Measurements from ENCODE around the gene FBLN5.

Gene FBLN5

GRCh38 chr14:91925727-91926121 is 21.8 kb downstream of the FBLN5 start:
- Histone ChIP-seq H3K36me3 (ENCODE audit: insufficient read depth, low read length) (no peaks in the 10 kb centered on the region), H3K9me3 (ENCODE audit: low read depth, low read length) (no peaks in the 10 kb centered on the region), H3K4me3 (no peak overlapping the region), H3K9ac (ENCODE audit: insufficient read length) (no peak overlapping the region), H3K27ac (no peak overlapping the region)
- DNase-seq (ENCODE audit: low read depth, low spot score): no peak
- no peak for TF ChIP-seq EZH2 (IDR thresholded peaks at IDR 0.05)

GRCh38 chr14:91925001-91925726 is 22.3 kb downstream of the FBLN5 start:
- no peak overlapping the region for H3K27ac ChIP-seq

GRCh38 chr14:91920526-91920925 is 27.0 kb downstream of the FBLN5 start:
- H3K36me3 ChIP-seq (ENCODE audit: insufficient read depth, low read length): no peaks in the 10 kb centered on the region
- no peaks in the 10 kb centered on the region for H3K9me3 ChIP-seq (ENCODE audit: low read depth, low read length)
- no peak overlapping the region for H3K9ac ChIP-seq (ENCODE audit: insufficient read length)
- no peak for TF ChIP-seq EZH2 (IDR thresholded peaks at IDR 0.05)
- no peak for TF ChIP-seq POLR2AphosphoS5 (IDR thresholded peaks at IDR 0.05; ENCODE audit: borderline replicate concordance, low read depth, low read length)
- TF ChIP-seq FOXP2 (optimal IDR thresholded peaks at IDR 0.05; ENCODE audit: control extremely low read depth, extremely low read length, insufficient read depth): no peak
- H3K27ac ChIP-seq: no peak overlapping the region
- no peak for DNase-seq (ENCODE audit: low read depth, low spot score)
- no peak overlapping the region for H3K4me3 ChIP-seq

More at GRCh38 chr14:91925001-91925726, 22.3 kb downstream of the FBLN5 start:
- no peak overlapping the region for H3K9ac ChIP-seq (ENCODE audit: insufficient read length)
- H3K36me3 ChIP-seq (ENCODE audit: insufficient read depth, low read length): no peaks in the 10 kb centered on the region
- H3K4me3 ChIP-seq: no peak overlapping the region
- H3K9me3 ChIP-seq (ENCODE audit: low read depth, low read length): no peaks in the 10 kb centered on the region
- TF ChIP-seq POLR2AphosphoS5 (IDR thresholded peaks at IDR 0.05; ENCODE audit: borderline replicate concordance, low read depth, low read length) (no peak), FOXP2 (optimal IDR thresholded peaks at IDR 0.05; ENCODE audit: control extremely low read depth, extremely low read length, insufficient read depth) (no peak), EZH2 (IDR thresholded peaks at IDR 0.05) (no peak)
- no peak for DNase-seq (ENCODE audit: low read depth, low spot score)

DNA sequence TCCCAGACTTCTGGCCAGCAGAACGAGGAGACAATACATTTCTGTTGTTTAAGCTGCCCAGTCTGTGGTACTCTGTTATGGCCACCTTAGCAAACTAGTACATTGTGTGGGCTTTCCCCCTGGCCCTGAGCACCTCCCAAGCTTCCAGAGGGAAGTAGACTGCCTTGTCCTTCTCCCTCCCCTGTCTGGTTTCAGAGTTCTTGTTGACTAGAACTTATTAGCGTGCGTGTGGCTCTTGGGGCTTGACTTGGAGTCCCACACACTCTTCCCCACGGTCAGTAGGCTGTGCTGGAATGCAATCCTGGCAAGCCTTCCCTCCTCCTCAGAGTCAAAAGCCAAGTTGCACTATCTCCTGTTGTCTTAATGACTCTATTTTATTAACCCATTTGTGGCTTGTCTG is 27.7 kb downstream of the FBLN5 start:
- no peak overlapping the region for H3K9ac ChIP-seq (ENCODE audit: insufficient read length)
- no peak for TF ChIP-seq POLR2AphosphoS5 (IDR thresholded peaks at IDR 0.05; ENCODE audit: borderline replicate concordance, low read depth, low read length)
- no peak for TF ChIP-seq FOXP2 (optimal IDR thresholded peaks at IDR 0.05; ENCODE audit: control extremely low read depth, extremely low read length, insufficient read depth)
- TF ChIP-seq EZH2 (IDR thresholded peaks at IDR 0.05): no peak
- no peaks in the 10 kb centered on the region for H3K9me3 ChIP-seq (ENCODE audit: low read depth, low read length)
- H3K4me3 ChIP-seq: no peak overlapping the region
- DNase-seq (ENCODE audit: low read depth, low spot score): no peak
- H3K27ac ChIP-seq: no peak overlapping the region
- no peaks in the 10 kb centered on the region for H3K36me3 ChIP-seq (ENCODE audit: insufficient read depth, low read length)

DNA sequence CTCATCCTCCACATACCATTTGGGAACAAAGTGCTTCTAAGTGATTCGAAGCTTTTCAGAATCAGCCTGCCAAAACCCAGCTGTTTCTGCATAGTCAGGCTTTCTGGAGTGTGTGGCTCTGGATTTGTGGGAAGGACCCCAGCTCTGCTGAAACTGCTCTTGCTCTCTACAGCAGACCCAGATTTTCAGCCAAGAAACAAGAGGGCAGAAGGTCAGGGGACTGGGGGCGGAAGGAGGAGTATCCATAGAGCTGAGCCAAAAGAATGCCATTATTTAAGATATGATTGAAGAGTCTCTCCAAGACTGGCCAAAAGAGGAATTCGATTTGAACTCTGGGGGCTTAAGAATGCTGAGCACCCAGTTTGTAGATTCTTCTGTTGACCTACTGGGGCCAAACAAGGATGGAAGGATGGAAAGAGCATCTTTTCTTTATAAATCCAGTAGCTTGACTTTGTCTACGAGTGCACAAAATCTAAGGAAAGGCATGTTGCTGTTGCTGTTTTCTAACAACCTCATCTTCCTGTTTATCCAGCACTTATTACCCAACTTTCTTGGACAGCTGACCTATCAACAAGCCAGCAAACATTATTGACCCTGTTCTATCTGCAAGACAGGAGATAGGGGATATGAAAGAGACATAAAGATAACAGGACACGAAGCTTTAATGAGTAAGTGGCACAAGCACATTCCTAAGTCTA is 29.2 kb downstream of the FBLN5 start:
- Histone ChIP-seq H3K36me3 (ENCODE audit: insufficient read depth, low read length) (no peaks in the 10 kb centered on the region), H3K27ac (no peak overlapping the region), H3K9ac (ENCODE audit: insufficient read length) (no peak overlapping the region), H3K9me3 (ENCODE audit: low read depth, low read length) (no peaks in the 10 kb centered on the region), H3K4me3 (no peak overlapping the region)
- no peak for TF ChIP-seq FOXP2 (optimal IDR thresholded peaks at IDR 0.05; ENCODE audit: control extremely low read depth, extremely low read length, insufficient read depth)
- no peak for DNase-seq (ENCODE audit: low read depth, low spot score)

- H3K36me3 ChIP-seq (ENCODE audit: insufficient read depth, low read length): no peaks in the 10 kb centered on the region
- no peaks in the 10 kb centered on the region for H3K9me3 ChIP-seq (ENCODE audit: low read depth, low read length)
- no peak overlapping the region for H3K4me3 ChIP-seq
- no peak overlapping the region for H3K27ac ChIP-seq
- no peak overlapping the region for H3K9ac ChIP-seq (ENCODE audit: insufficient read length)
- no peak for TF ChIP-seq EZH2 (IDR thresholded peaks at IDR 0.05)
- TF ChIP-seq POLR2AphosphoS5 (IDR thresholded peaks at IDR 0.05; ENCODE audit: borderline replicate concordance, low read depth, low read length): no peak
- no peak for TF ChIP-seq FOXP2 (optimal IDR thresholded peaks at IDR 0.05; ENCODE audit: control extremely low read depth, extremely low read length, insufficient read depth)
- DNase-seq (ENCODE audit: low read depth, low spot score): no peak
Observed at GRCh38 chr14:91912035-91912434, 35.5 kb downstream of the FBLN5 start.

- no peaks in the 10 kb centered on the region for H3K9me3 ChIP-seq (ENCODE audit: low read depth, low read length)
- DNase-seq (ENCODE audit: low read depth, low spot score): peak; percentile 14
- H3K27ac ChIP-seq: no peak overlapping the region
- H3K9ac ChIP-seq (ENCODE audit: insufficient read length): no peak overlapping the region
- no peak overlapping the region for H3K4me3 ChIP-seq
- H3K36me3 ChIP-seq (ENCODE audit: insufficient read depth, low read length): no peaks in the 10 kb centered on the region
- TF ChIP-seq FOXP2 (optimal IDR thresholded peaks at IDR 0.05; ENCODE audit: control extremely low read depth, extremely low read length, insufficient read depth) (no peak), EZH2 (IDR thresholded peaks at IDR 0.05) (no peak), POLR2AphosphoS5 (IDR thresholded peaks at IDR 0.05; ENCODE audit: borderline replicate concordance, low read depth, low read length) (no peak)
Observed at GRCh38 chr14:91911474-91912032, 35.9 kb downstream of the FBLN5 start.

DNA sequence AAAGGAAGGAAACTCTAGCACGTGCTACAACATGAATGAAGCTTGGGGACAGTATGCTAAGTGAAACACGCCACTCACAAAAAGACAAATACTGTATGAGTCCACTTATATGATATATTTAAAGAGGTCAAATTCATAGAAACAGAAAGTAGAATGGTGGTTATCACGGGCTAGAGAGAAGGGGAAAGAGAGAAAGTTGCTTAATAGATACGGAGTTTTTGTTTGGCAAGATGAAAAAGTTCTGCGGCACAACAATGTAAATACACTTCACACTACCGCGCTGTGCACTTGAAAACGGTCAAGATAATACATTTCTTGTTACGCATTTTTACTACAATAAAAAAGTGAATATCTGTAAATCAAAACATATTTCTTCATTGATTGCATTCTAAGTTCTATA is 37.3 kb downstream of the FBLN5 start:
- TF ChIP-seq POLR2AphosphoS5 (IDR thresholded peaks at IDR 0.05; ENCODE audit: borderline replicate concordance, low read depth, low read length) (no peak), EZH2 (IDR thresholded peaks at IDR 0.05) (no peak), FOXP2 (optimal IDR thresholded peaks at IDR 0.05; ENCODE audit: control extremely low read depth, extremely low read length, insufficient read depth) (no peak)
- Histone ChIP-seq H3K9ac (ENCODE audit: insufficient read length) (no peak overlapping the region), H3K9me3 (ENCODE audit: low read depth, low read length) (no peaks in the 10 kb centered on the region), H3K4me3 (no peak overlapping the region), H3K36me3 (ENCODE audit: insufficient read depth, low read length) (no peaks in the 10 kb centered on the region), H3K27ac (no peak overlapping the region)
- no peak for DNase-seq (ENCODE audit: low read depth, low spot score)
